Astrocyte (in vitro differentiated cells and primary cell): ENCODE results near the gene C9orf50.

ENCODE experiments used
- EZH2 ChIP-seq: IDR thresholded peaks from 2 replicates; pipeline ENCODE4 v1.6.1; 2012; ENCODE audit warnings: mild to moderate bottlenecking, low read length, inconsistent platforms; ENCODE audit not compliant: insufficient read depth
- TF ChIP-seq, protein P1 (sequence below): IDR thresholded peaks from 2 replicates; pipeline ENCODE4 v1.5.1; 2011; ENCODE audit warnings: low read depth, mild to moderate bottlenecking, inconsistent platforms, low read length, moderate library complexity; ENCODE audit not compliant: insufficient read depth

DNA sequence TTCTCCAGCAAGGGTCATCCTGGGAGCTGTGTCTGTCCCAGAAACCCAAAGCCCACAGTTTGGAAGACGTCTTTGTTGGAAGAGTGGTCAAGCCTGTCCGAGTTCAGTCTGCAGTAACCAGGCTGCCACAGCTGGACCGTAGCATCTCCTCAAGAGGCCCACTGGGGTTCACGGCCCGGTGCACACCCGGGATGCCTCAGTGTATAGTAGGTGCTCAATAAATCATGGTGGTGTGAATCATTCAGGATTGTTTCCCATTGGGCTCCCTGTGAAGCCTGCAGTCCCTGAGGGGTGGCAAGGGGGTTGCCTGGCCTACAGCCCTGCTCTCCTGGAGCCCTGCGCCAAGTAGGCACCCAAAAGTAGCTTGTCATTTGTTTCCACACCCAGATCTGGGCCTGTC is 34.3 kb upstream of the C9orf50 start:
- TF ChIP-seq, protein P1, sequence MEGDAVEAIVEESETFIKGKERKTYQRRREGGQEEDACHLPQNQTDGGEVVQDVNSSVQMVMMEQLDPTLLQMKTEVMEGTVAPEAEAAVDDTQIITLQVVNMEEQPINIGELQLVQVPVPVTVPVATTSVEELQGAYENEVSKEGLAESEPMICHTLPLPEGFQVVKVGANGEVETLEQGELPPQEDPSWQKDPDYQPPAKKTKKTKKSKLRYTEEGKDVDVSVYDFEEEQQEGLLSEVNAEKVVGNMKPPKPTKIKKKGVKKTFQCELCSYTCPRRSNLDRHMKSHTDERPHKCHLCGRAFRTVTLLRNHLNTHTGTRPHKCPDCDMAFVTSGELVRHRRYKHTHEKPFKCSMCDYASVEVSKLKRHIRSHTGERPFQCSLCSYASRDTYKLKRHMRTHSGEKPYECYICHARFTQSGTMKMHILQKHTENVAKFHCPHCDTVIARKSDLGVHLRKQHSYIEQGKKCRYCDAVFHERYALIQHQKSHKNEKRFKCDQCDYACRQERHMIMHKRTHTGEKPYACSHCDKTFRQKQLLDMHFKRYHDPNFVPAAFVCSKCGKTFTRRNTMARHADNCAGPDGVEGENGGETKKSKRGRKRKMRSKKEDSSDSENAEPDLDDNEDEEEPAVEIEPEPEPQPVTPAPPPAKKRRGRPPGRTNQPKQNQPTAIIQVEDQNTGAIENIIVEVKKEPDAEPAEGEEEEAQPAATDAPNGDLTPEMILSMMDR = no peak
- no peak for TF ChIP-seq EZH2
